ENCODE results near the gene TMEM132C.
A peak's percentile ranks its signal among the peaks of the same experiment; 100 is the strongest.

The TMEM132C gene

GRCh38 chr12:128328961-128329360 is 62.0 kb downstream of the TMEM132C start:
- Mint-ChIP-seq H3K4me3 (no peak overlapping the region), H3K36me3 (ENCODE audit: insufficient read depth) (no peaks in the 10 kb centered on the region), H3K27me3 (no peaks in the 10 kb centered on the region), H3K27ac (ENCODE audit: low read depth) (no peak overlapping the region), H3K4me1 (no peaks in the 10 kb centered on the region), H3K9me3 (no peaks in the 10 kb centered on the region)
- ATAC-seq (replicated peaks; ENCODE audit: extremely low read depth, poor library complexity, severe bottlenecking) (no peak), DNase-seq (ENCODE audit: low spot score in 2 of 2) (no peak)

- no peak overlapping the region for H3K4me3 Mint-ChIP-seq
- H3K4me1 Mint-ChIP-seq = no peaks in the 10 kb centered on the region
- peaks cover 22% of the 10 kb centered on the region for H3K27me3 Mint-ChIP-seq
- ATAC-seq (replicated peaks; ENCODE audit: extremely low read depth, poor library complexity, severe bottlenecking) = no peak
- H3K27ac Mint-ChIP-seq (ENCODE audit: low read depth) = no peak overlapping the region
- no peaks in the 10 kb centered on the region for H3K9me3 Mint-ChIP-seq
- no peak for DNase-seq (ENCODE audit: low spot score in 2 of 2)
- no peaks in the 10 kb centered on the region for H3K36me3 Mint-ChIP-seq (ENCODE audit: insufficient read depth)
These were observed 69.5 kb downstream of the TMEM132C start for GRCh38 chr12:128336204-128337070.

GRCh38 chr12:128337071-128337345 is 70.0 kb downstream of the TMEM132C start:
- Mint-ChIP-seq H3K27ac (ENCODE audit: low read depth) (no peak overlapping the region), H3K4me1 (no peaks in the 10 kb centered on the region), H3K9me3 (no peaks in the 10 kb centered on the region), H3K4me3 (no peak overlapping the region), H3K27me3 (peaks cover 24% of the 10 kb centered on the region), H3K36me3 (ENCODE audit: insufficient read depth) (no peaks in the 10 kb centered on the region)
- ATAC-seq (replicated peaks; ENCODE audit: extremely low read depth, poor library complexity, severe bottlenecking) (no peak), DNase-seq (ENCODE audit: low spot score in 2 of 2) (no peak)

GRCh38 chr12:128337431-128338170 is 70.6 kb downstream of the TMEM132C start:
- no peaks in the 10 kb centered on the region for H3K4me1 Mint-ChIP-seq
- H3K27ac Mint-ChIP-seq (ENCODE audit: low read depth) = no peak overlapping the region
- no peaks in the 10 kb centered on the region for H3K9me3 Mint-ChIP-seq
- H3K4me3 Mint-ChIP-seq = no peak overlapping the region
- H3K36me3 Mint-ChIP-seq (ENCODE audit: insufficient read depth) = no peaks in the 10 kb centered on the region
- DNase-seq (ENCODE audit: low spot score in 2 of 2) (no peak), ATAC-seq (replicated peaks; ENCODE audit: extremely low read depth, poor library complexity, severe bottlenecking) (no peak)
- H3K27me3 Mint-ChIP-seq = peaks cover 24% of the 10 kb centered on the region

DNA sequence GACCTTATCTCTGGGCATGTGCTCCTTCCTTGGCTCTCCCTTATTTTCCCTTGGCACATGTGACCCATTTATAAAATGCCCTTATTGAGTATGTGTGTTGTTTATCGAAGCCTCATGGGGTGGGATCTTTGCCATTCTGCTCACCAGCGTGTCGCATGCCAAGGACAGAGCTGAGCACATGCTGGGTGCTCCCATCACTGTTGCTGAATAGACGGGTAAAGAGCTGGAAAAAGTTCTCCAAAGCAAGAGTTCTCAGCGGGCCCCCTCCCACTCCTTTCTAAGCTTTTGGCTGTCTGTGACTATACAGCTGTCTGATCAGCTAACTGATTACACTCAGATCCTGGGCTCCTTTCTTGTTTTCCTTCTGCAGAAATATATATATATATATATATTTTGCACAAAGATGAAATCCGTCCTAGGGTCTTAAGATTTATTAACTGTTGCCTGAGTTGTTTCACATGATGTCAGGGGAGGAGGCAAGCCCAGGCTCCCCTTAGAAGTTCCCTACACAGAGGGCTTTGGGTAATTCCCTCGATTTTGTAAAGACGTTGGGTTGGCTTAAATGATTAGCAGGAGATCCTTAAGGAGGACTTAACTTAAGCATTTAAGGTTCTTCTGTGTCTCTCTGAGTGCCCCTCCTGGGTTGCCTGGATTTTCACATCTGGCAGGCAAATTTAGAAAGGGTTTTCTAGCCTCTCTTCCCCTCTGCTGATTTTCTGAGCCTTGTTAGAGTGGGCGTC is 71.6 kb downstream of the TMEM132C start:
- H3K27ac Mint-ChIP-seq (ENCODE audit: low read depth) = no peak overlapping the region
- H3K9me3 Mint-ChIP-seq = no peaks in the 10 kb centered on the region
- no peaks in the 10 kb centered on the region for H3K36me3 Mint-ChIP-seq (ENCODE audit: insufficient read depth)
- ATAC-seq (replicated peaks; ENCODE audit: extremely low read depth, poor library complexity, severe bottlenecking) = no peak
- H3K27me3 Mint-ChIP-seq = peaks cover 24% of the 10 kb centered on the region
- no peak for DNase-seq (ENCODE audit: low spot score in 2 of 2)
- no peak overlapping the region for H3K4me3 Mint-ChIP-seq
- no peaks in the 10 kb centered on the region for H3K4me1 Mint-ChIP-seq

DNA sequence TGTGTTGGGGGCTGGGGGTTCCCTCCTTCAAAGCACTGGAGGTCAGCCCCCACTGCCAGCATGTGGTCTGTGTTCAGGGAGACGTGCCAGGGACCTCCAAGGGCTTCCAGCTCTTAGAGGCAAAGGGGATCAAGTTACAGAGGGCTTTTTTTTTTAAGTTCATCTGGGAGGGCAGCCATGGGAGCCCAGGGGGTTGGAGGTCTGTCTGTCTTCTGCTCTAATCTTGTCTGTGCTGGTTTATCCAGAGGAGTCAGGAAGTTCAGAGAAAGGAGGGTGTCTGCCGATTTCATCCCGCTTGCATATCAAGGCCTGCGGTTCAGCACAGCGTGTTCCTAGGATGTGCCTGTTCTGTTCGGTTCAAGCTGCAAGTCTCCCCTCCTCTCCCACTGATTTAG is 72.2 kb downstream of the TMEM132C start:
- Mint-ChIP-seq H3K27ac (ENCODE audit: low read depth) (no peak overlapping the region), H3K4me1 (no peaks in the 10 kb centered on the region), H3K9me3 (no peaks in the 10 kb centered on the region), H3K4me3 (no peak overlapping the region), H3K27me3 (peaks cover 24% of the 10 kb centered on the region), H3K36me3 (ENCODE audit: insufficient read depth) (no peaks in the 10 kb centered on the region)
- no peak for ATAC-seq (replicated peaks; ENCODE audit: extremely low read depth, poor library complexity, severe bottlenecking)
- DNase-seq (ENCODE audit: low spot score in 2 of 2) = no peak

DNA sequence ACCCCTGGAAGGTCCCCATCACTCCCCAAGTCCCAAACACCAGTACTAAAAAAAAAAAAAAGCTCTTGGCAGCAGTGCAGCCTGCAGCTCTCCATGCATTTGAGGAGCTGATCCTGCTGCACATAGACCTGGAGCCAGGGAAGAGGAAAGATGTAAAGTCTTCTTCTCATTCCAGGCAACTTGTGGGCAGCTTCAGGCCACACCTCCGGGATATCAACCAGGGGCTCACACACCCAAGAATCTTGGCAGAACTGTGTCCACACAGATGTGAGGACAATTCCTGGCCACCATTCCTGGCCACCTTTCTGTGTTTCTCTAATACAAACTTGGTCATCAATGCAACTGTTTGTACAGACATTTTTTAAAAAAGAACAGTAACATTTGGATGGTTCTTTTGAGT is 72.7 kb downstream of the TMEM132C start:
- Mint-ChIP-seq H3K27ac (ENCODE audit: low read depth) (no peak overlapping the region), H3K36me3 (ENCODE audit: insufficient read depth) (no peaks in the 10 kb centered on the region), H3K9me3 (peaks cover 4% of the 10 kb centered on the region), H3K4me3 (no peak overlapping the region), H3K4me1 (no peaks in the 10 kb centered on the region), H3K27me3 (peaks cover 24% of the 10 kb centered on the region)
- ATAC-seq (replicated peaks; ENCODE audit: extremely low read depth, poor library complexity, severe bottlenecking) (no peak), DNase-seq (ENCODE audit: low spot score in 2 of 2) (no peak)

GRCh38 chr12:128353301-128353700 is 86.3 kb downstream of the TMEM132C start:
- H3K4me3 Mint-ChIP-seq = no peak overlapping the region
- no peak overlapping the region for H3K27ac Mint-ChIP-seq (ENCODE audit: low read depth)
- no peak for ATAC-seq (replicated peaks; ENCODE audit: extremely low read depth, poor library complexity, severe bottlenecking)
- no peak for DNase-seq (ENCODE audit: low spot score in 2 of 2)
- H3K4me1 Mint-ChIP-seq = no peaks in the 10 kb centered on the region
- peaks cover 23% of the 10 kb centered on the region for H3K9me3 Mint-ChIP-seq
- H3K36me3 Mint-ChIP-seq (ENCODE audit: insufficient read depth) = no peaks in the 10 kb centered on the region
- peaks cover 67% of the 10 kb centered on the region for H3K27me3 Mint-ChIP-seq

- Mint-ChIP-seq H3K9me3 (peaks cover 22% of the 10 kb centered on the region), H3K4me3 (no peak overlapping the region), H3K27ac (ENCODE audit: low read depth) (no peak overlapping the region), H3K4me1 (no peaks in the 10 kb centered on the region), H3K36me3 (ENCODE audit: insufficient read depth) (no peaks in the 10 kb centered on the region), H3K27me3 (peaks cover 82% of the 10 kb centered on the region)
- DNase-seq (ENCODE audit: low spot score in 2 of 2) = no peak
- ATAC-seq (replicated peaks; ENCODE audit: extremely low read depth, poor library complexity, severe bottlenecking) = no peak
These were observed 89.6 kb downstream of the TMEM132C start for GRCh38 chr12:128356547-128356946.

DNA sequence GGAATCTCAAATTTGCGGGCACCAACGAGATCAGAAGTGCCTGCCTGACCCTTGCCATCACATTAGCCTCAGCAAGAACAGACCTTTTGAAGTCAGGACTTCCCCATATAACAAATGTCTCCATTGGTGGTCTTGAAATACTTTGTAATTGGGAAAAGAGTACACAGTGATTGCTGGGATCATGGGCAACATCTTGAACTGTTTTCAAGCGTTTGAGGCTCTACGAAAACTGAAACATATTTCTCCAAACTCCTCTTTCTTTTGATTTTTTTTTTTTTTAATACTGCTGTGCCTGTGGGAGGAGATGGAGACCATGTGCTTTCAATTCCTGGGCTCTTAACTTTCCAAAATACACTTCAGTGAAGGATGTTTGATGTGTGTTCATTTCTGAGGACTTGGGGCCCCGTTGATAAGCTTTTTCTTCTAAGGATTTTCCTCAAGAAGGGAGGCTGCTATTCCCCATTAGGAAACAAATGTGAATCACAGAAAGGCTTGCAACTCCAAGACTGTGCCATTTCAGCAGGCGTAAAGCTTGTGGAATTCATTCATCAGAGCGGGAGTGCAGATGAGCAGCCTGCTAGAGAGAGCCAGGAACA is 94.5 kb downstream of the TMEM132C start:
- H3K36me3 Mint-ChIP-seq (ENCODE audit: insufficient read depth) = no peaks in the 10 kb centered on the region
- H3K4me1 Mint-ChIP-seq = peaks cover 4% of the 10 kb centered on the region
- DNase-seq (ENCODE audit: low spot score in 2 of 2) (no peak), ATAC-seq (replicated peaks; ENCODE audit: extremely low read depth, poor library complexity, severe bottlenecking) (no peak)
- H3K27me3 Mint-ChIP-seq = peaks cover 70% of the 10 kb centered on the region
- H3K9me3 Mint-ChIP-seq = peaks cover 5% of the 10 kb centered on the region
- H3K4me3 Mint-ChIP-seq = no peak overlapping the region
- H3K27ac Mint-ChIP-seq (ENCODE audit: low read depth) = no peak overlapping the region

GRCh38 chr12:128365032-128365431 is 98.1 kb downstream of the TMEM132C start:
- DNase-seq (ENCODE audit: low spot score in 2 of 2) (no peak), ATAC-seq (replicated peaks; ENCODE audit: extremely low read depth, poor library complexity, severe bottlenecking) (no peak)
- peaks cover 56% of the 10 kb centered on the region for H3K27me3 Mint-ChIP-seq
- peaks cover 4% of the 10 kb centered on the region for H3K4me1 Mint-ChIP-seq
- no peaks in the 10 kb centered on the region for H3K9me3 Mint-ChIP-seq
- no peaks in the 10 kb centered on the region for H3K36me3 Mint-ChIP-seq (ENCODE audit: insufficient read depth)
- no peak overlapping the region for H3K4me3 Mint-ChIP-seq
- H3K27ac Mint-ChIP-seq (ENCODE audit: low read depth) = no peak overlapping the region

- H3K9me3 Mint-ChIP-seq = no peaks in the 10 kb centered on the region
- H3K27ac Mint-ChIP-seq (ENCODE audit: low read depth) = no peak overlapping the region
- ATAC-seq (replicated peaks; ENCODE audit: extremely low read depth, poor library complexity, severe bottlenecking) = no peak
- no peak for DNase-seq (ENCODE audit: low spot score in 2 of 2)
- H3K27me3 Mint-ChIP-seq = peaks cover 50% of the 10 kb centered on the region
- H3K36me3 Mint-ChIP-seq (ENCODE audit: insufficient read depth) = no peaks in the 10 kb centered on the region
- H3K4me1 Mint-ChIP-seq = peaks cover 4% of the 10 kb centered on the region
- H3K4me3 Mint-ChIP-seq = peak overlapping the region; percentile 31
These were observed 98.8 kb downstream of the TMEM132C start for GRCh38 chr12:128365651-128366231.

All from central memory CD8-positive, alpha-beta T cell (primary cell).